Motor neuron (in vitro differentiated cells): Measurements from ENCODE around the gene ADGRG3. TPM values are rescaled to one million over a fixed set of nuclear protein-coding genes. Genes with fewer than 3 reads are reported as not detected.

Source experiments
- ATAC-seq, 8 experiments: fragments of 200-7000 bp; cut with Tn5 transposase; replicated peaks in 6 of 8; 2 replicates each; pipeline ENCODE4 v1.8.0; 2021; ENCODE audit warnings: mild to moderate bottlenecking in 8 of 8, moderate library complexity in 8 of 8
- H3K27ac ChIP-seq, 2 donors: fragments of 250-450 bp; sonication (Bioruptor Pico); 2 replicates each; pipeline ENCODE4 v1.9.0; 2021; ENCODE audit warnings: antibody characterized with exemption in 2 of 2, mild to moderate bottlenecking in 2 of 2, moderate library complexity in 1 of 2
- H3K4me1 ChIP-seq, 2 donors: fragments of 250-450 bp; sonication (Bioruptor Pico); replicated peaks in 1 of 2; 2 replicates each; pipeline ENCODE4 v1.6.1; 2021; ENCODE audit warnings: antibody characterized with exemption in 2 of 2, mild to moderate bottlenecking in 2 of 2, moderate library complexity in 1 of 2
- H3K4me3 ChIP-seq, 5 donors: fragments of 250-450 bp; sonication (Bioruptor Pico); 2 replicates each; pipeline ENCODE4 v1.9.0; 2021; ENCODE audit warnings: antibody characterized with exemption in 5 of 5, mild to moderate bottlenecking in 5 of 5, moderate library complexity in 4 of 5
- WGBS, 10 experiments: fragments of 450-650 bp; shearing (Covaris generic); methylation state at CpG; one replicate each; pipeline ENCODE4 v1.0.0; 2022; 5-methylcytosine and 5-hydroxymethylcytosine counted together
- in situ Hi-C, 9 experiments: fragments of 400-800 bp; cut with MboI; loops; one replicate each; pipeline ENCODE4 v1.15.0; 2021; ENCODE audit warnings: low sequenced_read_pairs in 9 of 9, low pct_unique_long_range_greater_than_20kb in 2 of 9; ENCODE audit not compliant: unreplicated experiment in 9 of 9
- total RNA-seq, 8 experiments: library from RNA; unstranded; fragments of 300-600 nt; gene quantifications; 2 replicates each; pipeline versions ENCODE4 v1.2.3 to v1.2.4, GENCODE V29; 2022

ADGRG3 gene
- total RNA-seq, 8 experiments from 2014 or later: 0.10 to 1.1 (median 0.31) TPM; not detected in 2

DNA sequence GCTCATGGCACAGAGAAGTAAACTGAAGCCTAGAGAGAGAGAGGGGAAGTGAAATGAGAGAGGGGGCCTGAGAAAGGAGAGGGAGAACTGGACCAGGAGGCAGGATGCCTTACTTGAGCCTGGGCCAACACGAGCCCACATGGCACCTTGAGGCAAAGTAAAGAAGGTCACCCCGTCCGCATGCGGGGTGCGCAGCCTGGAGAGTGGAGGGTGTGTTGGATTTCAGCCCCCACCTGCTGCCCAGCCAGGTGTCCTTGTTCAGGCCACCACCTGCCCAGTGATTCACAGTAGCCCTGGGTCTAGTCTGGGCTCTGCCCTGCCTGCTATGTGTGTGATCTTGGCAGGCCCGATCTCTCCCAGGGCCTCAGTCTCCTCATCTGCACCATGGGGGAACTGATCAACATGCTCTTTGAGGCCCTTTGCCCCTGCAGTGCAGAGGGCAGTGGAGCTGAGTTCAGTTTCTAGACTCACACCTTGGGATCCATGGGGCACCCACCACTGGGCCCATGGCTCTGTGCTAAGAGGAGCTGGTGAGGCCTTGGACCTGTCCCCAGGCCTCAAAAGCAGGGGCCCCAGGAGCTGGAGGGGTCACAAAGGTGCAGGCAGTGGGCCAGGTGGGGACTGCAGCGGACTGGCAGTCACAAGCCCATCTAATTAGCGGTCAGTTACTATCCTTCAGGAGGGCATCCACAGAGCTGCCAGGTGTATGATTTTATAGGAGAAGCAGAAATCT lies 16.7 kb downstream of the ADGRG3 start:
- H3K4me3 ChIP-seq: no peak overlapping the region
- no peak overlapping the region for H3K27ac ChIP-seq
- in situ Hi-C loops: no loop called here
- peaks cover 16 to 32% of the 10 kb centered on the region in 2 donors for H3K4me1 ChIP-seq
- ATAC-seq: no peak
- WGBS, 10 experiments: 58 to 100% (median 93%) methylated on average over 1 to 7 of the region's 8 CpGs; no CpG with 5 or more reads in 3 of the 10 experiments

DNA sequence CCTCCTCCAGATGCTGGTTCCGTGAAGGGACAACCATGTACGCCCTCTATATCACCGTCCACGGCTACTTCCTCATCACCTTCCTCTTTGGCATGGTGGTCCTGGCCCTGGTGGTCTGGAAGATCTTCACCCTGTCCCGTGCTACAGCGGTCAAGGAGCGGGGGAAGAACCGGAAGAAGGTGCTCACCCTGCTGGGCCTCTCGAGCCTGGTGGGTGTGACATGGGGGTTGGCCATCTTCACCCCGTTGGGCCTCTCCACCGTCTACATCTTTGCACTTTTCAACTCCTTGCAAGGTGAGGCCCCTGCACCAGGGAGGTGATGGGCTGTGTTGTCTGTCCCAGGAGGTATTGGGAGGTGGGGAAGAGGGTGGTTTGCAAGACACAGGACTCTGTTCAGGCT lies 17.5 kb downstream of the ADGRG3 start:
- Histone ChIP-seq H3K27ac (no peak overlapping the region), H3K4me1 (peaks cover 15 to 28% of the 10 kb centered on the region in 2 donors), H3K4me3 (no peak overlapping the region)
- ATAC-seq: no peak
- 47 to 100% (median 86%) methylated on average over 1 to 10 of the region's 11 CpGs; no CpG with 5 or more reads in 5 of the 10 experiments for WGBS, 10 experiments
- in situ Hi-C loops: no loop called here

DNA sequence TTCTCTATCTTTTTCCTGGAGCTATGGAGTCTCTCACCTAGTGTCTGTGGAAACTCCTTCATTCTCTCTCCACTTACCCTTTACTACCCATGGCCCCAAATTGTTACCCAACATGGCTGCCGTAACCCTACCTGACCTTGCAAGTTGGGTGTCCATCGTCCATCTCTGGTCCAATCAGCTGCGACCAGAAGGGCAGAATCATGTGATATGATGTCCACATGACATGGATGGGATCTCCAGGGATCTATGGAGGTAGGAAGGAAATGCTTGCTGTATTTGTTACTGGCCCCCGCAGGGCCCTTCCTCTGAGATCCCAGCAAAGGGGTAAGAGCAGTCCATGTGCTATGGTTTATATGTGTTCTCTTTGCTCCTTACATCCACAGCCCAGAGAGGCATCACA lies 18.5 kb downstream of the ADGRG3 start:
- WGBS, 10 experiments: 61 to 100% (median 87%) methylated on average over 1 to 4 of the region's 4 CpGs; no CpG with 5 or more reads in 4 of the 10 experiments
- Histone ChIP-seq H3K27ac (no peak overlapping the region), H3K4me1 (peaks cover 15 to 22% of the 10 kb centered on the region in 2 donors), H3K4me3 (no peak overlapping the region)
- ATAC-seq: no peak
- in situ Hi-C loops: no loop called here

DNA sequence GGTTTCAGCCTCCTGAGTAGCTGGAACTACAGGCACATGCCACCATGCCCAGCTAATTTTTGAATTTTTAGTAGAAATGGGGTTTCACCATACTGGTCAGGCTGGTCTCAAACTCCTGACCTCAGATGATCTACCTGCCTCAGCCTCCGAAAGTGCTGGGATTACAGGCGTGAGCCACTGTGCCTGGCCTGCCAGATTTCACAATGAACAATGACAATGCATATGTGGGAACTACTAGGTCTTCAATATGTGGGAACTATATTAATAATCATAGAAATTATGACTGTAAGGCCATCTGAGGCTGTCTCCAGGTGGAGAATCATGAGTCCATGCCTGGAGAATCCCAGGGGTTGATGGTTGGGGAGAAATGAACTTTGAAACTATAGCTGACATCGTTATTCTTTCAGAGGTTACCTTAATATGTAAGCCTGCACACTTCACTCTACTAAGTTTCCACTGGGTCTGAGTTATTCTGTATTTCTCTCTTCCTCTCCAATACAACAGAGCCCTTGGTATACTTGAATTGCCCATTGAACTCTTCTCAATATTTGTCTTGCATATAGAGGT lies 19.3 kb downstream of the ADGRG3 start:
- no peak overlapping the region for H3K27ac ChIP-seq
- 40 to 100% (median 90%) methylated on average over 1 to 3 of the region's 3 CpGs; no CpG with 5 or more reads in 1 of the 10 experiments for WGBS, 10 experiments
- H3K4me1 ChIP-seq: peaks cover 15 to 22% of the 10 kb centered on the region in 2 donors
- no peak for ATAC-seq
- in situ Hi-C loops: no loop called here
- H3K4me3 ChIP-seq: no peak overlapping the region

DNA sequence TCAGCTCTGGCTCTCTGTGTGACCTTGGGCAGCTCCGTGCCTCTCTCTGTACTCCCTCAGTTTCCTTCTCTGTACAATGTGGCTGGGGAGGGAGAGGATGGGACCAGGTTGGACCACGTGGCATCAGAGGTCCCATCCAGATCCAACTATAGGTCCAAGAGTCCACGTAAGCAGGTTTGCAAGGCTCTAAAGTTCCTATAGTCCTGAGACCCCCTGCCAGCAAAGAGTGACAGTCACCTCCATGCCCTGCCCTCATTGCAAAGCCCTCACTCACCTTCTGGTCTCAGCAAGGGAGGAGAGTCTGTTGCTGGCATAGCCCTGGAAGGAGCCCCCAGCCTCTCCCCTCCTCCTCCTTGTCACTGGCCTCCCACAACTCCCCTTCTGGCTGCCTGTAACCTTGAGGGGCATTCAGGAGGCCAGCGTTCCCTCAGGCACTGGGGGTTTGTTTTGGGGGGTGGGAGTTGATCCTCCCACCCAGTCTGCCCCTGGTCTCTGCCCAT lies 20.4 kb downstream of the ADGRG3 start:
- H3K27ac ChIP-seq: no peak overlapping the region
- H3K4me1 ChIP-seq: peaks cover 14 to 15% of the 10 kb centered on the region in 2 donors
- ATAC-seq: no peak
- H3K4me3 ChIP-seq: no peak overlapping the region
- in situ Hi-C loops: no loop called here
- 0 to 100% (median 74%) methylated on average over 1 to 3 of the region's 4 CpGs; no CpG with 5 or more reads in 5 of the 10 experiments for WGBS, 10 experiments

DNA sequence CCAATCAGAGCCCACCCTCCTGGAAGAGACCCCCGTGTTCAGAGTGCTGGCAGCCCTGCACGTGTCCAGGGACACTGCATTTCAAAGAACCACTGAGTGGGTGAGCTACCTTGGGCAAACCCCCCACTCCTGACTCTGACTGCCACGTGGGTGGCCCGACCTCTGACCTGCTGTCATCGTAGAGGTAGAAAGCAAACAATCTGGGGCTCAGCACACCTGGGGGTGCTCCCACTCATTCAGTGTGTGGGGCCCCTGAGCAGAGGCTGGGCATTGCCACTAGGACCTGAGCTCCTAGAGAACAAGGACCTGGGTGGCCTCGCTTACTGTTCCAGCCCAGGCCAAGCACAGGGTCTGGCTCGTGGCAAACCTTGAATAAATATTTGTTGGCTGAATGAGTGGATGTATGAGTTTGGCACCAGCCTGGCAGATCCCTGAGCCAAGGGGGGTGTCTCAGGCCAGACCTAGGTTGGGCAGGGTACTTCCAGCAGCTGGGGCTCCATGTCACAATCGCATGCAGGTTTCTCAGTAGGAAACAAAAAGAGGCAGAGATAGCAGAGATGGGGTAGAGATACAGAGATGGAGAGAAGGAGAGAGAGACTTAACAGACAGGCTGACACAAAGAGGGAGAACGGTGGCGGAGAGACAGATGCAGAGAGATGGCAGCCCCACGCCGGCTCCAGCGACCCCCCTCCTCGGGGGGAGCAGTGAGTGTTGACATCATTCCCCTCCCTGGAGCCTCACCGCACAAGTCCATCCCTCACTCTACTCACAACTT lies 21.1 kb downstream of the ADGRG3 start:
- whole genome bisulfite sequencing, 10 experiments: 20 to 57% (median 38%) methylated on average over 1 to 7 of the region's 15 CpGs; no CpG with 5 or more reads in 5 of the 10 experiments
- in situ Hi-C loops: no loop called here
- ATAC-seq: peak in 3 of 8 experiments; percentile 84 to 92 (median 87)
- Histone ChIP-seq H3K4me1 (peaks cover 12 to 15% of the 10 kb centered on the region in 2 donors), H3K27ac (peak overlapping the region; percentile 6 to 14), H3K4me3 (no peak overlapping the region)

DNA sequence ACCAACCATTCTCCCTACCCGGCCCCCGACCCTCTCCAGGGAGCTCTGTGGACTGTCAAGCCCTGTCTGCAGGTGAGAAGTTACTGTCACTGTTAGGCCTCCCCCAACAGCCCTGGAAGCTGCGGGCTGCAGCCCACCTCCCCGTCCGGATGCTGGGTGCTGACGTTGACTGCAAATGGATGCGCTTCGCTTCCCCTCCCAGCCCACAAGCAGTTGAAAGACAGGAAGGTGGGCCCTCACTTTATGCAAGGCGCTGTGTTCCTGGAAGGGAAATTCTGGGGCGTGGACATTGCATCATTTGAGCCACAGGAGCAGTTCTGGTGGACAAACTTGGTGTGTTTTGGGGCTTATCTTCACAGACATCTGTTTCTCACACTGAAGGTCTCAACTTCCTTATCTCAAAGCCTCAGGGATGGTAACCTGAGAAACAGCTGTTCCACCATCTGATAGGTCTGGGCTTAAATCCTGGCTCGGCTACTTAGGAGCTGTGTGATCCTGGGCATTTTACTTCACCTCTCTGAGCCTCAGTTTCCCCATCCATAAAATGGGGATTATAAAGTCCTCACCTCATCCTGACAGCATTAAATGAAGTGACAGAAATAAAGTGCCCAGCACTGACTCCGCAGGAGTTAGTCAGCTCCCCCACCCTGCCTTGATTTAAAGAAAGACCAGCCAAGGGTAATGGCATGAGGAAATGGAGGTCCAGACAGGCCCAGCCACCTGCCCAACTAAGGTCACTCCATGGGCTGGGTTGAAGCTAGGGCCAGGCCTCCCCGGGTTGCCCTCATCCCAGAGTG lies 21.9 kb downstream of the ADGRG3 start:
- 17 to 100% (median 80%) methylated on average over 1 to 8 of the region's 13 CpGs; no CpG with 5 or more reads in 1 of the 10 experiments for WGBS, 10 experiments
- peaks cover 15 to 16% of the 10 kb centered on the region in 2 donors for H3K4me1 ChIP-seq
- no peak overlapping the region for H3K4me3 ChIP-seq
- peak in 5 of 8 experiments; percentile 65 to 96 (median 90) for ATAC-seq
- H3K27ac ChIP-seq: no peak overlapping the region
- in situ Hi-C loops: no loop called here

DNA sequence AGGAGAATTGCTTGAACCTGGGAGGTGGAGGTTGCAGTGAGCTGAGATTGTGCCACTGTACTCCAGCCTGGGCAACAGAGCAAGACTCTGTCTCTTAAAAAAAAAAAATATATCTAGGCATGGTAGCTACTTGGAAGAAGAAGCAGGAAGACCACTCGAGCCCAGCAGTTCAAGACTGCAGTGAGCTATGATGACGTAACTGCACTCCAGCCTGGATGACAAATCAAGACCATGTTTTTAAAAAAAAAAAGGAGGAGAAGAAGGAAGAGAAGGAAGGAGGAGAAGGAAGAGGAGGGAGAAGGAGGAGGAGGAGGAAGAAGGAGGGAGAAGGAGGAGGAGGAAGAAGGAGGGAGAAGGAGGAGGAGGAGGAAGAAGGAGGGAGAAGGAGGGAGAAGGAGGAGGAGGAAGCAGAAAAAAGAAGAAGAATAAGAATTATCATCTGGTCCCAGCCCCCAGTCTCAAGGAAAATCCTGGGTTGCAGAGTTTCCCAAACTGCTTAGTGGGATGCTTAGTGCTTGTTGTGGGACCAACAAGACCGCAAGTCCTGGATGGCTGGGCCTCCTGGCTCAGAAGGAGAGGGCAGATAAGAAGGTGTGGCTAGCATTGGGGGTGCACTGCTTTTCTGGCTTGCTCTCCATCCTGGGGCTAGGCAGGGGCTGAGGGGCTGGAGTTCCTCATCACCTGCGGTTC lies 22.8 kb downstream of the ADGRG3 start:
- Histone ChIP-seq H3K4me3 (no peak overlapping the region), H3K27ac (no peak overlapping the region), H3K4me1 (peaks cover 15 to 16% of the 10 kb centered on the region in 2 donors)
- in situ Hi-C loops: no loop called here
- 24 to 90% (median 80%) methylated on average over 1 to 2 of the region's 4 CpGs; no CpG with 5 or more reads in 4 of the 10 experiments for WGBS, 10 experiments
- ATAC-seq: no peak

DNA sequence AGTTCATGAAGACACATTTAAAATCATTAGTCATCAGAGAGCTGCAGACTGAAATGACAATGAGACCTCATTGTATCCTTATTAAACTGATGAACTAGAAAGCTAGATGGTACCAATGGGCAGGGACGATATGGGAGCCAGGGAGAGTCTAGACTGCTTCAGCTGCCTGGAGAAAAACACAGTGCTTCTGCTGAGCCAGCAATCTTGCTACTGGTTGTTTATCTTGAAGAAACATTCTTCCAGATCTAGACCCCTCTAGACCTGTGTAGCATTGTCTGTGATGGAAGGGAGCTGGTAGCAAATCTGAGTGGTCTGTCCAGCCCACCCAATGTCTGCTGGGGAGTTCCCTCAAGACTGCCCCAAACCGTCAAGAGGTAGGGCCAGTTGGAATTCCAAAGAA lies 24.5 kb downstream of the ADGRG3 start:
- Histone ChIP-seq H3K4me3 (no peak overlapping the region), H3K4me1 (peaks cover 15 to 16% of the 10 kb centered on the region in 2 donors), H3K27ac (no peak overlapping the region)
- no peak for ATAC-seq
- WGBS, 10 experiments: 0 to 80% (median 61%) methylated on average over 1 to 2 of the region's 2 CpGs; no CpG with 5 or more reads in 6 of the 10 experiments
- in situ Hi-C loops: no loop called here

DNA sequence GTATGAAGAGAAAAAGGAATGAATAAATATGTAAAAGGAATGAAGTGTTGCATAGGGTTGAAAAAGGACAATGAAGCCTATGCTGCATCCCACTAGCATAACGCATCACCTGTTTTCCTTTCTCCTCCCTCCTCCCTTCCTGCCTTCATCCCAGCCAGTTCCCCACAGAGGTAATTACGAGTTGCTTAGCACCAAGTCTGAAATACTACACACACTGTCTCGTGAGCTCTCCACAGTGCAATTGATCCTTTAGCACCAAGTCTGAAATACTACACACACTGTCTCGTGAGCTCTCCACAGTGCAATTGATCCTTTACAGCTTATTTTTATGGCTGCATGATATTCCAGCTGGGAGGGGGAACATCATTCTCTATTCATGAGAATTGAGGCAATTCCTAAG lies 25.4 kb downstream of the ADGRG3 start:
- H3K4me1 ChIP-seq: peaks cover 13 to 16% of the 10 kb centered on the region in 2 donors
- WGBS, 10 experiments: 30 to 100% (median 61%) methylated on average over 1 to 2 of the region's 4 CpGs; no CpG with 5 or more reads in 4 of the 10 experiments
- ATAC-seq: no peak
- no peak overlapping the region for H3K27ac ChIP-seq
- in situ Hi-C loops: no loop called here
- no peak overlapping the region for H3K4me3 ChIP-seq

DNA sequence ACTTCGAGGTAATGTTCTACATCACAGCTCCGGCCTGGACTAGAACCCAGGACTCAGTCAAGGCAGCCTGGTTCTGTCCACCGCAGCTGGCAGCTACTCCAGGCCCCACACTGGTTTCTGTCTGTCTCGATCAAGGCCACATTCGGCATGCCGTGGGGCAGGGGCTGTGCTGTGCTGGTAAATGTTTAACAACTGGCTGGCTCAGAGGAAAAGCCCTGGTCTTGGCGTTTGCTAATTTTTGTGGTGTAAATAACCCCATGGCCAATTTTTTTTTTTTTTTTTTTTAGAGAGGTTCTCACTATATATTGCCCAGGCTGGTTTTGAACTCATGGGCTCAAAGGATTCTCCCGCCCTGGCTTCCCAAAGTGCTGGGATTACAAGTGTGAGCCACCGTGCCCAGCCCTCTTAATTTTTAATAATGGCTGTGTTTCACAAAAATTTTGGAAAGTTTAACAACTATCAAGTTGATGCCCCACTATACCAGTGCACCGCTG lies 26.2 kb downstream of the ADGRG3 start:
- no peak for ATAC-seq
- Histone ChIP-seq H3K27ac (no peak overlapping the region), H3K4me1 (peaks cover 8 to 10% of the 10 kb centered on the region in 2 donors), H3K4me3 (no peak overlapping the region)
- in situ Hi-C loops: no loop called here
- 0 to 87% (median 42%) methylated on average over 1 to 10 of the region's 10 CpGs; no CpG with 5 or more reads in 1 of the 10 experiments for WGBS, 10 experiments
